ENCODE measurements around the gene KRTAP11-1. TPM values are rescaled to one million over a fixed set of nuclear protein-coding genes. Genes with fewer than 3 reads are reported as not detected.

KRTAP11-1 gene
- total and polyA plus RNA-seq, 12 donors, result not detected

- no peak overlapping the region for H3K4me3 ChIP-seq
- ATAC-seq, result no peak
Measured at GRCh38 chr21:30900881-30901280, 19.5 kb upstream of the KRTAP11-1 start.

GRCh38 chr21:30882866-30883597 is 1.7 kb upstream of the KRTAP11-1 start:
- DNase-seq (no peak), ATAC-seq (no peak)
- no peaks in the 10 kb centered on the region for H3K4me1 ChIP-seq
- no peaks in the 10 kb centered on the region for H3K36me3 ChIP-seq
- no peaks in the 10 kb centered on the region for H3K9me3 ChIP-seq
- H3K27ac ChIP-seq, result no peak overlapping the region
- no peak overlapping the region for H3K4me3 ChIP-seq
- WGBS, 2 donors, result 86 to 87% methylated on average over 8 of the region's 8 CpGs
- intact Hi-C loops (cut with DNase I), result no loop called here
- H3K27me3 ChIP-seq, result peaks cover 0 to 3% (median 0%) of the 10 kb centered on the region in 7 donors
- no peak for TF ChIP-seq CTCF (IDR thresholded peaks at IDR 0.05)

More at GRCh38 chr21:30900881-30901280, 19.5 kb upstream of the KRTAP11-1 start:
- WGBS, 2 donors, result 57 to 68% methylated on average over 4 of the region's 4 CpGs
- no peak for TF ChIP-seq CTCF (IDR thresholded peaks at IDR 0.05)
- no peak for DNase-seq
- intact Hi-C loops (cut with DNase I), result no loop called here
- H3K36me3 ChIP-seq, result no peaks in the 10 kb centered on the region
- H3K27me3 ChIP-seq, result peaks cover 0 to 3% (median 0%) of the 10 kb centered on the region in 7 donors
- H3K9me3 ChIP-seq, result no peaks in the 10 kb centered on the region
- no peak overlapping the region for H3K27ac ChIP-seq
- H3K4me1 ChIP-seq, result no peaks in the 10 kb centered on the region

- WGBS, 2 donors, result 79 to 81% methylated on average over 12 of the region's 12 CpGs
- no peaks in the 10 kb centered on the region for H3K36me3 ChIP-seq
- H3K9me3 ChIP-seq, result no peaks in the 10 kb centered on the region
- peaks cover 0 to 6% (median 0%) of the 10 kb centered on the region in 7 donors for H3K27me3 ChIP-seq
- DNase-seq (no peak), ATAC-seq (no peak)
- H3K4me3 ChIP-seq, result no peak overlapping the region
- intact Hi-C loops (cut with DNase I), result no loop called here
- no peak overlapping the region for H3K27ac ChIP-seq
- H3K4me1 ChIP-seq, result no peaks in the 10 kb centered on the region
- TF ChIP-seq CTCF (IDR thresholded peaks at IDR 0.05), result no peak
Measured at GRCh38 chr21:30880914-30881313, 466 bp downstream of the KRTAP11-1 start.

GRCh38 chr21:30874526-30874925 is 6.9 kb downstream of the KRTAP11-1 start:
- no peak for DNase-seq
- no peaks in the 10 kb centered on the region for H3K36me3 ChIP-seq
- H3K27ac ChIP-seq, result no peak overlapping the region
- no peak overlapping the region for H3K4me3 ChIP-seq
- peaks cover 0 to 6% (median 0%) of the 10 kb centered on the region in 7 donors for H3K27me3 ChIP-seq
- no peaks in the 10 kb centered on the region for H3K4me1 ChIP-seq
- peaks cover 0 to 5% (median 0%) of the 10 kb centered on the region in 11 donors for H3K9me3 ChIP-seq
- 53 to 58% methylated on average over 2 of the region's 2 CpGs for WGBS, 2 donors
- intact Hi-C loops (cut with DNase I), result no loop called here
- no peak for TF ChIP-seq CTCF (IDR thresholded peaks at IDR 0.05)
- no peak for ATAC-seq
